Mesothelial cell of epicardium (in vitro differentiated cells): ENCODE measurements around the gene NUB1. TPM values are rescaled to one million over a fixed set of nuclear protein-coding genes. Genes with fewer than 3 reads are reported as not detected.

Experiments used
- DNase-seq, 2 experiments: peaks; one replicate each; pipeline ENCODE4 v3.0.0; 2021; ENCODE audit warnings: low spot score in 2 of 2; ENCODE audit not compliant: unreplicated experiment in 2 of 2
- H3K27ac Mint-ChIP-seq: 2 replicates; pipeline ENCODE4 v1.8.0; 2021; ENCODE audit warnings: mixed read lengths
- H3K27me3 Mint-ChIP-seq: 2 replicates; pipeline ENCODE4 v1.8.0; 2021; ENCODE audit warnings: low read depth, mixed read lengths
- H3K36me3 Mint-ChIP-seq: 2 replicates; pipeline ENCODE4 v1.8.0; 2021; ENCODE audit warnings: mixed read lengths
- H3K4me1 Mint-ChIP-seq: 2 replicates; pipeline ENCODE4 v1.8.0; 2021; ENCODE audit warnings: mixed read lengths
- H3K4me3 Mint-ChIP-seq: 2 replicates; pipeline ENCODE4 v1.8.0; 2021; ENCODE audit warnings: mild to moderate bottlenecking, moderate library complexity, mixed read lengths
- H3K9me3 Mint-ChIP-seq: 2 replicates; pipeline ENCODE4 v1.8.0; 2021; ENCODE audit warnings: mixed read lengths
- total RNA-seq: library from RNA; stranded (reverse); gene quantifications from 3 replicates; pipeline ENCODE4 v1.2.1, GENCODE V29; 2021
- TF ChIP-seq, protein P1 (sequence below): fragments of 200-600 bp; sonication (generic); IDR thresholded peaks from one replicate; pipeline ENCODE4 v1.5.0; 2021; ENCODE audit warnings: antibody characterized with exemption; ENCODE audit not compliant: unreplicated experiment

NUB1 gene
- total RNA-seq, 1 donor from 2014 or later: 52.3 TPM

DNA sequence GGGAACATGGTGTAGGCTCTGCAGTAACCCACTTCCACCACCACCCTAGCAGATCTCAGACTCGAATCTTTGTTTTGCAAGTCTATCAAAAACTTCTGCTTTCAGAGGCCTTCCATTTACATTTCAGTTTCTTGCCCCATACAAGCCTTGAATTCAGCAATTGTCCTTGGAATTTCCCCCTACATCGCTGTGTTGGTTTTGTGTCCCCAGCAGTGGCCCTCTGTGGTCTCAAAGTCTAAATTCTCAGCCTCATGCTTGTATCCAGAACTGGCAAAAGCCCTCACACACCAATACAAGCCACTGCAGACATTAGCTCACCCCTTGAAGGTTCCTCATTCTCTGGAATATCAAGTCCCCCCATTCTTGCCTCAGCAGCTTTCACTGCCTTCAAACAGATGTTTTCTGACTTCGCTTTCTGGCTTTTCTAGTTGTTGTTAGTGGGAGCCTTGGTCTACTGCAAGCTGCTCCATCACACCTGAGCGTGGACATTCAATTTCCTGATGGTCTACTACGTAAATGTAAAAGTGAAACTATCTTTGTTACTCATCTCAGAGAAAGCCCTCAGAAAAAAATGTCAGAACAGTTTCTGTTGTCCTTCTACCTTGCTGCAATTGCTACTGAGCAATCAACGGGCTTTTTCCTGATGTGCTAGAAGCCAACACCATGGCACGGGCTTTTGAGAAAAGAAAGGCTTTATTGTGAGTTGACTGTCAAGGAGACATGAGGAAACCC lies 1.8 kb upstream of the NUB1 start:
- Mint-ChIP-seq H3K4me1 (peaks cover 11% of the 10 kb centered on the region), H3K27me3 (no peaks in the 10 kb centered on the region), H3K9me3 (peaks cover 9% of the 10 kb centered on the region), H3K27ac (no peak overlapping the region), H3K36me3 (no peaks in the 10 kb centered on the region), H3K4me3 (no peak overlapping the region)
- TF ChIP-seq, protein P1, sequence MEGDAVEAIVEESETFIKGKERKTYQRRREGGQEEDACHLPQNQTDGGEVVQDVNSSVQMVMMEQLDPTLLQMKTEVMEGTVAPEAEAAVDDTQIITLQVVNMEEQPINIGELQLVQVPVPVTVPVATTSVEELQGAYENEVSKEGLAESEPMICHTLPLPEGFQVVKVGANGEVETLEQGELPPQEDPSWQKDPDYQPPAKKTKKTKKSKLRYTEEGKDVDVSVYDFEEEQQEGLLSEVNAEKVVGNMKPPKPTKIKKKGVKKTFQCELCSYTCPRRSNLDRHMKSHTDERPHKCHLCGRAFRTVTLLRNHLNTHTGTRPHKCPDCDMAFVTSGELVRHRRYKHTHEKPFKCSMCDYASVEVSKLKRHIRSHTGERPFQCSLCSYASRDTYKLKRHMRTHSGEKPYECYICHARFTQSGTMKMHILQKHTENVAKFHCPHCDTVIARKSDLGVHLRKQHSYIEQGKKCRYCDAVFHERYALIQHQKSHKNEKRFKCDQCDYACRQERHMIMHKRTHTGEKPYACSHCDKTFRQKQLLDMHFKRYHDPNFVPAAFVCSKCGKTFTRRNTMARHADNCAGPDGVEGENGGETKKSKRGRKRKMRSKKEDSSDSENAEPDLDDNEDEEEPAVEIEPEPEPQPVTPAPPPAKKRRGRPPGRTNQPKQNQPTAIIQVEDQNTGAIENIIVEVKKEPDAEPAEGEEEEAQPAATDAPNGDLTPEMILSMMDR: no peak
- DNase-seq: no peak

DNA sequence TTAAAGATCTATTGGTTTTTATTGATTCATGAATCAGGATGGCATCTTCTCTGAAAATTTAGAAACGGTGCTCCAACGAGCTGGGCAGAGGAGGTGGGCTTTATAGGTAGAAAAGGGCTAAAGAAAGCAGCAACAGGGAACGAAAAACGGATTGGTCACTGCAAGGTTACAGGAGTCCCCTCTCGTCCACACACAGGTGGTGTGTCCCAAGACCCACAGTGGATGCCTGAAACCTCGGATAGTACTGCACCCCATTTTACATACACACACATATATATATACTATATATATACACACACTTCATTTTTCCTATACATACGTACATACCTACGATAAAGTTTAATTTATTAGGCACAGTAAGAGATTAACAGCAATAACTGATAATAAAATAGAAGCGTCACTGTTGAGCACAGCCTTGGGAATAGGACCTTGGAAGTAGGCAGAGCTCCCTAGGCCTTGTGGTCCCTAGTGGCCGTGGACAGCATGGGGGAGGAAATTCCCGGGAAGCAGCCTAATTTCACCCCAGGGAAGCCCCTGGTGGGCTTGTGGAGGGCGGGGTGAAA lies 737 bp upstream of the NUB1 start:
- Mint-ChIP-seq H3K36me3 (peaks cover 3% of the 10 kb centered on the region), H3K4me1 (peaks cover 11% of the 10 kb centered on the region), H3K9me3 (peaks cover 9% of the 10 kb centered on the region), H3K4me3 (peak overlapping the region; percentile 72), H3K27me3 (no peaks in the 10 kb centered on the region), H3K27ac (peak overlapping the region; percentile 30)
- TF ChIP-seq, protein P1: no peak
- DNase-seq: no peak

DNA sequence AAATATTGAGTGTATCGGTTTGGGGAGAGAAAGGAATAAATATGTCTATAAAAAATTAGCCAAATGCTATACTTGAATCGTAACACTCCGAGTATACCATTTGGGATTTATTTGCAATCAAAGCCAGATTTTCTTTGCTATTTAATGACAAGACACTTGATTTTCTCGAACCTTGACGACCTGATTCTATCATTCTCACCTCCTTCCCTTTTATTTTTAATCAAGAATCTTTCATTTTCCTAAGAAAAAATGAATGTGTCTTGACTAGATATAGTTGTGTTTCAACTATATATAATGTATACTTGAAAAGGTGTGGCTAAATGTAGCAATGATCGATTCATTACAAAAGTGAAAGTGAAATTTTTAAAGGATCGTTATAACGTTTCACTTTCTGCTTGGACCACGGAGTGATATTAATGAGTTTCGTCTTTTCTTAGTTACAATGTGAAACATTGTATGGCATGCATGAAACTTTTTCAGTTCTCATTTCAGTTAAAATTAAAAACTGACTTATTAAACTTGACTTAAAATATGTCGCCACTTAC lies 562 bp downstream of the NUB1 start:
- no peak for DNase-seq
- Mint-ChIP-seq H3K27ac (no peak overlapping the region), H3K27me3 (no peaks in the 10 kb centered on the region), H3K9me3 (peaks cover 9% of the 10 kb centered on the region), H3K4me3 (peak overlapping the region; percentile 72), H3K4me1 (peaks cover 11% of the 10 kb centered on the region), H3K36me3 (peaks cover 9% of the 10 kb centered on the region)
- TF ChIP-seq, protein P1: no peak

DNA sequence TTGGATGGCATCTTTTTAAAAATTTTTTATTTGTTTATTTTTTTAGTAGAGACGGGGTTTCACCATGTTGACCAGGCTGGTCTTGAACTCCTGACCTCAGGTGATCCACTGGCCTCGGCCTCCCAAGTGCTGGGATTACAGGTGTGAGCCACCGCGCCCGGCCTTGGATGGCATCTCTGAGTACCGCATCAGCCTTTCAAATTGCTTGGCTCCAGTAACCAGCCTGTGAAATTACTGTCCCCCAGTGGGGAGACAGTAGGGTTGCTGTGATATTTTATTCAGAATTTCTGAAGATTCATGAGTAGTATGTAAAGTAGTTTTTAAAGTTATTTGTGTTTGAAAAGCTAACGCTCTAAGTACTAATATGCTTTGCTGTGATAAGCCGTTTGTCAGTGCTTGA lies 1.2 kb downstream of the NUB1 start:
- peaks cover 9% of the 10 kb centered on the region for H3K9me3 Mint-ChIP-seq
- H3K36me3 Mint-ChIP-seq: peaks cover 11% of the 10 kb centered on the region
- H3K4me3 Mint-ChIP-seq: peak overlapping the region; percentile 72
- DNase-seq: no peak
- H3K4me1 Mint-ChIP-seq: peaks cover 11% of the 10 kb centered on the region
- H3K27me3 Mint-ChIP-seq: no peaks in the 10 kb centered on the region
- TF ChIP-seq, protein P1: no peak
- H3K27ac Mint-ChIP-seq: no peak overlapping the region

DNA sequence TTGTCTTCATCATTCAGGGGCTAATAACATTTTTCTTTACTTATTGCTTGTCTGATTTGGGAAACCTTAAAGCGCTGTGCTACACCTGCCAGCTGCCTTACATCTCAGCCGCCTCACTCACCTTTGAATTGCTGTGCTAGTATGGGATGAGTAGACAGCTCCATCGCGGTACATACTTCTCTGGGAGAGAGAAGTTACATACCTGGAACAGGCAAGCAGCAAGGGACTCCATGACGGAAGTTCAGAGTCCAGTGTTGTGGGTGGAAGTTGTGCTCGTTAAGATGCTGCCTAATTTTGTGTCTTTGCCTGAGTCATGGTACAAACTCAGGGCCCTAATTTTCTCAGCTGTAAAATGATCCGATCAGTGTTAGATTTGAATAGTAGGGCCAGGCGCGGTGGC lies 1.9 kb downstream of the NUB1 start:
- peak overlapping the region; percentile 72 for H3K4me3 Mint-ChIP-seq
- peaks cover 9% of the 10 kb centered on the region for H3K9me3 Mint-ChIP-seq
- no peaks in the 10 kb centered on the region for H3K27me3 Mint-ChIP-seq
- no peak overlapping the region for H3K27ac Mint-ChIP-seq
- TF ChIP-seq, protein P1: no peak
- peaks cover 11% of the 10 kb centered on the region for H3K4me1 Mint-ChIP-seq
- H3K36me3 Mint-ChIP-seq: peaks cover 13% of the 10 kb centered on the region
- no peak for DNase-seq
